H9 (cell line): ENCODE results near the gene SGTA. TPM values are rescaled to one million over a fixed set of nuclear protein-coding genes. Genes with fewer than 3 reads are reported as not detected.
A peak's percentile ranks its signal among the peaks of the same experiment; 100 is the strongest.

Experiments
- DNase-seq: peaks from one replicate; pipeline ENCODE4 v3.0.0-alpha.2; 2017
- H2AFZ ChIP-seq: one replicate; pipeline ENCODE4 v1.6.1; 2013; ENCODE audit warnings: mild to moderate bottlenecking, low read length, control low read depth, moderate library complexity
- H2AK5ac ChIP-seq: 2 replicates; pipeline ENCODE4 v1.6.1; 2013; ENCODE audit warnings: low read length, control low read depth, mixed read lengths; ENCODE audit not compliant: insufficient read length
- H2BK120ac ChIP-seq: one replicate; pipeline ENCODE4 v1.6.1; 2013; ENCODE audit warnings: low read depth, mild to moderate bottlenecking, low read length, control low read depth, inconsistent platforms; ENCODE audit not compliant: poor library complexity, severe bottlenecking
- H2BK12ac ChIP-seq: 2 replicates; pipeline ENCODE4 v1.6.1; 2013; ENCODE audit warnings: low read length, control low read depth, mixed read lengths, low read depth; ENCODE audit not compliant: insufficient read length
- H2BK15ac ChIP-seq: 2 replicates; pipeline ENCODE4 v1.6.1; 2013; ENCODE audit warnings: low read depth, low read length, control low read depth
- H2BK20ac ChIP-seq: one replicate; pipeline ENCODE4 v1.6.1; 2013; ENCODE audit warnings: low read depth, mild to moderate bottlenecking, low read length, control low read depth, inconsistent platforms; ENCODE audit not compliant: poor library complexity, severe bottlenecking
- H2BK5ac ChIP-seq: 2 replicates; pipeline ENCODE4 v1.6.1; 2013; ENCODE audit warnings: low read length, control low read depth, mixed read lengths; ENCODE audit not compliant: insufficient read length
- H3K14ac ChIP-seq: 2 replicates; pipeline ENCODE4 v1.6.1; 2013; ENCODE audit warnings: low read length, control low read depth; ENCODE audit not compliant: insufficient read depth
- H3K18ac ChIP-seq: 2 replicates; pipeline ENCODE4 v1.6.1; 2013; ENCODE audit warnings: low read depth, mild to moderate bottlenecking, mixed read lengths, low read length, control low read depth; ENCODE audit not compliant: insufficient read length
- H3K23ac ChIP-seq: 2 replicates; pipeline ENCODE4 v1.6.1; 2013; ENCODE audit warnings: low read length, control low read depth, mixed read lengths, low read depth; ENCODE audit not compliant: insufficient read length
- H3K23me2 ChIP-seq: 2 replicates; pipeline ENCODE4 v1.6.1; 2013; ENCODE audit warnings: low read depth, mild to moderate bottlenecking, mixed read lengths, low read length, control low read depth; ENCODE audit not compliant: insufficient read length, poor library complexity, severe bottlenecking
- H3K27ac ChIP-seq: 2 replicates; pipeline ENCODE4 v1.5.1; 2013; ENCODE audit warnings: low read length, control low read depth, mixed read lengths, low read depth; ENCODE audit not compliant: insufficient read length
- H3K27me3 ChIP-seq: 2 replicates; pipeline ENCODE4 v1.6.1; 2013; ENCODE audit warnings: low read length, control low read depth, inconsistent platforms; ENCODE audit not compliant: insufficient read depth
- H3K4ac ChIP-seq: 2 replicates; pipeline ENCODE4 v1.6.1; 2013; ENCODE audit warnings: low read depth, mild to moderate bottlenecking, control low read depth, inconsistent platforms, low read length, moderate library complexity
- H3K4me1 ChIP-seq: 2 replicates; pipeline ENCODE4 v1.6.1; 2013; ENCODE audit warnings: low read length, control low read depth, inconsistent platforms; ENCODE audit not compliant: insufficient read depth
- H3K4me2 ChIP-seq: 2 replicates; pipeline ENCODE4 v1.6.1; 2013; ENCODE audit warnings: low read length, control low read depth, mixed read lengths; ENCODE audit not compliant: insufficient read length, insufficient read depth
- H3K56ac ChIP-seq: 2 replicates; pipeline ENCODE4 v1.6.1; 2013; ENCODE audit warnings: low read depth, mild to moderate bottlenecking, mixed read lengths, low read length, control low read depth; ENCODE audit not compliant: insufficient read length
- H3K79me1 ChIP-seq: 2 replicates; pipeline ENCODE4 v1.6.1; 2013; ENCODE audit warnings: low read depth, mild to moderate bottlenecking, moderate library complexity, low read length, control low read depth, inconsistent platforms; ENCODE audit not compliant: insufficient read depth, poor library complexity, severe bottlenecking
- H3K79me2 ChIP-seq: 2 replicates; pipeline ENCODE4 v1.6.1; 2013; ENCODE audit warnings: low read length, control low read depth, inconsistent platforms; ENCODE audit not compliant: insufficient read depth
- H3K9ac ChIP-seq: 2 replicates; pipeline ENCODE4 v1.6.1; 2013; ENCODE audit warnings: low read length, control low read depth, mixed read lengths; ENCODE audit not compliant: insufficient read length; ENCODE audit errors: extremely low read depth
- H3K9me3 ChIP-seq: one replicate; pipeline ENCODE4 v1.6.1; 2013; ENCODE audit warnings: low read depth, low read length, inconsistent platforms; ENCODE audit not compliant: control insufficient read depth
- H3T11ph ChIP-seq: one replicate; pipeline ENCODE4 v1.6.1; 2013; ENCODE audit warnings: mild to moderate bottlenecking, low read length, control low read depth, inconsistent platforms
- H4K20me1 ChIP-seq: one replicate; pipeline ENCODE4 v1.6.1; 2013; ENCODE audit not compliant: control insufficient read depth, insufficient read length, insufficient read depth
- H4K5ac ChIP-seq: 2 replicates; pipeline ENCODE4 v1.6.1; 2013; ENCODE audit warnings: low read depth, mild to moderate bottlenecking, mixed read lengths, low read length, control low read depth; ENCODE audit not compliant: insufficient read length
- H4K8ac ChIP-seq: replicated peaks from 2 replicates; pipeline ENCODE4 v1.6.1; 2013; ENCODE audit warnings: low read length, control low read depth, mixed read lengths, low read depth; ENCODE audit not compliant: insufficient read length
- H4K91ac ChIP-seq: 2 replicates; pipeline ENCODE4 v1.6.1; 2013; ENCODE audit warnings: low read depth, mild to moderate bottlenecking, moderate library complexity, mixed read lengths, low read length, control low read depth; ENCODE audit not compliant: insufficient read length
- H3K27ac Mint-ChIP-seq, 3 experiments: 2 replicates in 2 of 3; 3 replicates in 1 of 3; pipeline ENCODE4 v1.8.0; 2020 to 2021; ENCODE audit warnings: mixed read lengths in 3 of 3, mild to moderate bottlenecking in 1 of 3, moderate library complexity in 1 of 3
- H3K27me3 Mint-ChIP-seq: 2 replicates; pipeline ENCODE4 v1.8.0; 2021; ENCODE audit warnings: low read depth, mild to moderate bottlenecking, moderate library complexity, mixed read lengths
- H3K36me3 Mint-ChIP-seq, 3 experiments: 2 replicates in 2 of 3; 3 replicates in 1 of 3; pipeline ENCODE4 v1.8.0; 2020 to 2021; ENCODE audit warnings: low read depth in 3 of 3, mixed read lengths in 3 of 3; ENCODE audit not compliant: insufficient read depth in 1 of 3
- H3K4me1 Mint-ChIP-seq, 2 experiments: 2 replicates each; pipeline ENCODE4 v1.8.0; 2020; ENCODE audit warnings: mixed read lengths in 2 of 2
- H3K4me3 Mint-ChIP-seq, 2 experiments: 2 replicates in 1 of 2; 3 replicates in 1 of 2; pipeline ENCODE4 v1.8.0; 2020 to 2021; ENCODE audit warnings: mild to moderate bottlenecking in 2 of 2, mixed read lengths in 2 of 2, moderate library complexity in 1 of 2
- H3K9me3 Mint-ChIP-seq, 2 experiments: 2 replicates in 1 of 2; 3 replicates in 1 of 2; pipeline ENCODE4 v1.8.0; 2020; ENCODE audit warnings: mild to moderate bottlenecking in 2 of 2, mixed read lengths in 2 of 2, moderate library complexity in 1 of 2
- WGBS: extraction: QIAGEN DNeasy Blood & Tissue Kit; methylation state at CpG from one replicate; pipeline ENCODE4 v1.1.7; 2013; ENCODE audit warnings: missing lambda C conversion rate, low lambda C conversion rate, mixed read lengths; ENCODE audit not compliant: insufficient read length; ENCODE audit errors: extremely low coverage; 5-methylcytosine and 5-hydroxymethylcytosine counted together
- total RNA-seq: library from RNA; stranded (reverse); gene quantifications from 2 replicates; pipeline ENCODE4 v1.2.1, GENCODE V29; 2021
- TF ChIP-seq, protein P1 (sequence below): fragments of 200-600 bp; sonication (generic); conservative IDR thresholded peaks from 3 replicates; pipeline ENCODE4 v1.8.0; 2021; ENCODE audit warnings: antibody characterized with exemption, mild to moderate bottlenecking

SGTA gene
- total RNA-seq, 1 experiment from 2014 or later = 102 TPM

DNA sequence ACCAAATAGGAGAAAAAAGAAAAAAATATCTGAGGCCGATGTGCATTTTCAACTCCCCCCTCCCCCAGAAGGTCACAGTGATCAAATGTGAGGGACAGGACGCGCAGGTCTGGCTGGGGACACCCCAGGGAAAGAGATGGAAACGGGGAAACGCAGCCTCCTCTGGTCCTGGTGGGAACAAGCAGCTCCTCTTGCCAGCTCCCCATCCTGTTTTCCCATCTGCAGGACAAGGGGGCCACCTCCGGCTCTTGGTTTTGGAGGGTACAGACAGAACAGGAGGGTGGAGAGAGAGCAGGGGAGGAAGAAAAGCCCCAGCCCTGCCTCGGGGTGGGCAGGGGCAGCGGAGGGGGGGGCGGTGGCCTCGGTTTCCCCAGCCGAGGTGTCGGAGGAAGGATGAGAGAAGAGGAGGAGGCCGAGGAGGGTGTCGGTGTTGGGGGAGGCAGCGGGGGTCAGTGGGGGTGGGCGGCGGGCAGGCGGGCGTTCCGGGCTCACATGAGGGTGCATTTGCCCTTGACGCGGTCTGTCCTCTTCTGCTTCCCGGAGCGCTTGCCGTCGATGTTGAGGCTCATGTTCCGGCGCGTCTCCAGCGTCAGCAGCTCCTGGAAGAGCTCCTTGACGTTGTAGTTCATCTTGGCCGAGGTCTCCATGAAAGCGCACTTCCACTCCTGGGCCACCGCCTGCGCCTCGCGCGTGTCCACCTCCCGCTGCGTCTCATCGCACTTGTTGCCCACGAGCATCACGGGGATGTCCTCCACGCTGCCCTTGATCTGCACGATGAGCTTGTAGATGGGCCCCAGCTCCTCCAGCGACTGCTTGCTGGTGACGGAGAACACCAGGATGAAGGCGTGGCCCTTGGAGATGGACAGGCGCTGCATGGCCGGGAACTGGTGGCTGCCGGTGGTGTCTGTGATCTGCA is 66.1 kb downstream of the SGTA start:
- H3K4me3 Mint-ChIP-seq = no peak overlapping the region
- peaks cover 8% of the 10 kb centered on the region for H3K9me3 ChIP-seq
- H4K8ac ChIP-seq = no peak overlapping the region
- no peaks in the 10 kb centered on the region for H3K27me3 ChIP-seq
- H2BK15ac ChIP-seq = no peak overlapping the region
- H2BK12ac ChIP-seq = no peak overlapping the region
- no peaks in the 10 kb centered on the region for H4K20me1 ChIP-seq
- DNase-seq = no peak
- H3K27ac ChIP-seq = no peak overlapping the region
- TF ChIP-seq, protein P1, sequence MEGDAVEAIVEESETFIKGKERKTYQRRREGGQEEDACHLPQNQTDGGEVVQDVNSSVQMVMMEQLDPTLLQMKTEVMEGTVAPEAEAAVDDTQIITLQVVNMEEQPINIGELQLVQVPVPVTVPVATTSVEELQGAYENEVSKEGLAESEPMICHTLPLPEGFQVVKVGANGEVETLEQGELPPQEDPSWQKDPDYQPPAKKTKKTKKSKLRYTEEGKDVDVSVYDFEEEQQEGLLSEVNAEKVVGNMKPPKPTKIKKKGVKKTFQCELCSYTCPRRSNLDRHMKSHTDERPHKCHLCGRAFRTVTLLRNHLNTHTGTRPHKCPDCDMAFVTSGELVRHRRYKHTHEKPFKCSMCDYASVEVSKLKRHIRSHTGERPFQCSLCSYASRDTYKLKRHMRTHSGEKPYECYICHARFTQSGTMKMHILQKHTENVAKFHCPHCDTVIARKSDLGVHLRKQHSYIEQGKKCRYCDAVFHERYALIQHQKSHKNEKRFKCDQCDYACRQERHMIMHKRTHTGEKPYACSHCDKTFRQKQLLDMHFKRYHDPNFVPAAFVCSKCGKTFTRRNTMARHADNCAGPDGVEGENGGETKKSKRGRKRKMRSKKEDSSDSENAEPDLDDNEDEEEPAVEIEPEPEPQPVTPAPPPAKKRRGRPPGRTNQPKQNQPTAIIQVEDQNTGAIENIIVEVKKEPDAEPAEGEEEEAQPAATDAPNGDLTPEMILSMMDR = no peak
- no peak overlapping the region for H3K4me2 ChIP-seq
- H3K36me3 Mint-ChIP-seq = peaks cover 14 to 16% (median 14%) of the 10 kb centered on the region in 3 experiments
- peaks cover 18% of the 10 kb centered on the region for H3K27me3 Mint-ChIP-seq
- no peak overlapping the region for H3T11ph ChIP-seq
- H3K23ac ChIP-seq = no peak overlapping the region
- no peaks in the 10 kb centered on the region for H3K79me2 ChIP-seq
- H4K91ac ChIP-seq = no peak overlapping the region
- H3K9ac ChIP-seq = no peak overlapping the region
- H3K23me2 ChIP-seq = peaks cover 7% of the 10 kb centered on the region
- H3K18ac ChIP-seq = no peak overlapping the region
- H2BK120ac ChIP-seq = no peak overlapping the region
- H2BK5ac ChIP-seq = no peak overlapping the region
- no peaks in the 10 kb centered on the region for H3K4me1 ChIP-seq
- H3K56ac ChIP-seq = no peak overlapping the region
- peaks cover 10 to 11% of the 10 kb centered on the region in 2 experiments for H3K9me3 Mint-ChIP-seq
- no peak overlapping the region for H2BK20ac ChIP-seq
- H3K79me1 ChIP-seq = no peaks in the 10 kb centered on the region
- H3K4me1 Mint-ChIP-seq = peaks cover 6 to 14% of the 10 kb centered on the region in 2 experiments
- no CpG with 5 or more reads among the region's 51 CpGs for WGBS
- H3K4ac ChIP-seq = no peak overlapping the region
- no peak overlapping the region for H3K14ac ChIP-seq
- H4K5ac ChIP-seq = no peak overlapping the region
- no peak overlapping the region for H2AFZ ChIP-seq
- peak overlapping the region in 1 of 3 experiments; percentile 85; a peak in 1 of 7 replicates for H3K27ac Mint-ChIP-seq
- H2AK5ac ChIP-seq = no peak overlapping the region
